NOMO-1 treated with dmso at 0.1 percent for 144 hours (cell line): ENCODE data around the gene SLC25A15.
A peak's percentile ranks its signal among the peaks of the same experiment; 100 is the strongest.
"Not testable (repeated sequence)": the region's sequence is repeated elsewhere in the genome, so short reads cannot be mapped to it uniquely, and the experiment has no call there.

Experiments
- DNase-seq: peaks from one replicate; lab custom pipeline; 2025; ENCODE audit not compliant: unreplicated experiment; lab: John Stamatoyannopoulos, UW

SLC25A15 gene

GRCh38 chr13:40780822-40781401 is 8.5 kb upstream of the SLC25A15 start:
- no peak for DNase-seq

DNA sequence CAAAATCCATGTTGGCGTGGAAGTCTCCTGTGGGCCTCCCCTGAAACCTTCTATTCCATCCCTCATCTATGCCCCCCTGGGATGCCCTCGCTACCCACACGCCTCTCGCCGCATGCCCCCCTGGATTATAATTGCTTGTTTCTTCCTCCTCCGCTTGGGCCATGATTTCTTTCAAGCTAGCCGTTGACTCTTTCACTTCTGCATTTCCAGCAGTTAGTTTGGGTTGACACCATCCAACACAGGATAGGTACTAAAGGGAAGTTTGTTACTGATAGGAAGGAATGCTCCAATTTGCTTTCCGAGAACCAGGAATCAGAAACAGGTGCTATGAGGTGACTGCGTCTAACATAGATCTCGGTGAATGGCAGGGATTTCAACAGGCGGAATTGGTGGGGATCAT is 7.7 kb upstream of the SLC25A15 start:
- peak; percentile 72 for DNase-seq

DNA sequence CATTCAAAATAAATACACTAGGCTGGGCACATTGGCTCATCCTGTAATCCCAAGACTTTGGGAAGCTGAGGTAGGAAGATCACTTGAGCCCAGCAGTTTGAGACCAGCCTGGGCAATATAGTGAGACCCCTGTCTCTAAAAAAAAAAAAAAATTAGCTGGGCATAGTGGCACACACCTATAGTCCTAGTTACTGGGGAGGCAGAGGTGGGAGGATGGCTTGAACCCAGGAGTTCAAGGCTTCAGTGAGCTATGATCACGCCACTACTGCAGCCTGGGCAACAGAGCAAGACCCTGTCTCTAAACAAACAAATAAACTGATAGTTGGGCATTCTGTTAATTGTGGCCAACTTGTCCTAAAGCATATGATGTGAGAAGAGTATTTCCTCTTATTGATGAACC is 6.4 kb upstream of the SLC25A15 start:
- DNase-seq: not testable (repeated sequence)

GRCh38 chr13:40784540-40784939 is 4.9 kb upstream of the SLC25A15 start:
- DNase-seq: no peak

- DNase-seq: no peak
These were observed 2.8 kb upstream of the SLC25A15 start for GRCh38 chr13:40786568-40786996.

GRCh38 chr13:40787062-40787461 is 2.3 kb upstream of the SLC25A15 start:
- DNase-seq: no peak

- not testable (repeated sequence) for DNase-seq
These were observed 704 bp upstream of the SLC25A15 start for GRCh38 chr13:40788540-40789274.

GRCh38 chr13:40790154-40790616 is 774 bp downstream of the SLC25A15 start:
- no peak for DNase-seq

DNA sequence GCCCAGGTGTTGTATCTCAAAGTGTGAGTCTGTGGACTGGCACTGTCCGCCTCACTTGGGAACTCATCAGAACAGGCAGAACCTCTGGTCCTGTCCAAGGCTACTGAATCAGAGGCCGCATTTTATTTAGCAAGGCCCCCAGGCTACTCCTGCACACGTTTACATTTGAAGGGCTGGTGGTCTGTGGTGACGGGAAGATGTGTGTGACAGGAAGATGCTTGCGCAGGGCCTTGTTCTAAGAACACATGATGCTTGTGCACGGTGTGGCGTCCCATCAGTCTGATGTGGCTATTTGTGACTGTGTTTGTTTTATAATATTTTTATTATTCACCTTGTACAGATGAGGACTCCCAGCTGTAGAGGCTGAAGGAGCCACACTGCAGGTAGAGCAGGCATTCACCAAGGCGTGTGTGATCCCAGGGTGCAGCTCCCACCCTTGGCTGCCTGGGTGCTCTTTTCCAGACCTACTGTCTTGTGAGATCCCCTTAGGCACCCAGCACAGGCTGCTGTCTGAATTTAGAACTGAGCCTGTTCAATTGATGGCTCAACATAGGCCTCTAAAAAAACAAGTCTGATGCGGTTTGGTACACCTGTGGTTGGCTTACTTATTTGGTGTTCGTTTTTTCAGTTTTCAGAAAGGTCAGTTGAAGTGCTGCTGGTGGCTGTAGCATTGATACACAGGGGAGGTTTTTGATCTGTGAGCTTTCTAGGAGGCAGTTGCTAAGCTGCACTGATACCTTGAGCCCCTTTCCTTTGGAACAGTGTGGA is 3.1 kb downstream of the SLC25A15 start:
- DNase-seq: no peak

GRCh38 chr13:40793339-40793738 is 3.9 kb downstream of the SLC25A15 start:
- DNase-seq: no peak

DNA sequence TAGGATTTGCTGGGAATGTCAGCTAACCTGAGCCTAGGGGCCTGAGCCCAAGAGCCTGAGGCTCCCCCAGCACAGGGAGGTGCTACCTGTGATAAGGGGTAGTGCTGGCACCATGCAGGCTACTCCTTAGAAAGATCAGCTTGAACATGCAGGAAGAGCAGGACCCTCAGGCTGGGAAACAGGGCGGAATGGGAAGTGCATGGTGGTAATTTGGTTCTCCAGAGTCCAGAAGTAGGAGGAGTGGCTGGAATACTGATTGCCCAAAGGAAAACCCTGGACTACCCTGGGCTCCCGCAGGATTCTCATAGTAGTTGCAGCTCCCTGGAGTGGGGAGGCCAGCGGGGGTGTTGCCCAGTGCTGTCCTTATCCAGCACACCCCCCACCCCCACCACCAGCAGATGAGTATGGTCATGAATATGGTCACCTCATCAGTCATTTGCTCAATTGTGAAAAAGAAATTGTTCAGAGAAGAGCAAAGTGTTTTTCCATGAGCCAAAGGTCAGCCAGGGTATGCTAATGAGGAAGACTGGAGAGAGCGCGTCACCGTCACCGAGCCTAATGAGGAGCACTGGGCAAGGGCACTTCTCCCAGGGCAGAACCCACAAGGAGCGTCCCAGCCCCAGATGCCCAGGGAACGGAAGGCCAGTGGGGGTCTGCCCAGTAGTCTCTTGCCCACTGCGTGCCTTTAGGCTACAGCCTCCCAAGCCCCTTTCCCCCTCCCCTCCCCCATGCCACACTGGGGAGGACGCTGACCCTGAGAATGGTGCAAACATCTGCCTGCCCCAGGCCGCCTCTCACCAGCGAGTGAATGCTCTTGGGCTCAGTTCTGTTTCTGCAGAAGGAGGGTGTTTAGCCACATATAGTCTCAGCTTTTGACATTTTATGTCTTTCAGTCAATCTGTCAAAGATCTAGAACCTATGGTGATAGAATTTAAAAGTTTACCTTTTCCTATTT is 5.3 kb downstream of the SLC25A15 start:
- DNase-seq: no peak

GRCh38 chr13:40796649-40797048 is 7.2 kb downstream of the SLC25A15 start:
- no peak for DNase-seq

GRCh38 chr13:40798380-40798779 is 9.0 kb downstream of the SLC25A15 start:
- DNase-seq: no peak

DNA sequence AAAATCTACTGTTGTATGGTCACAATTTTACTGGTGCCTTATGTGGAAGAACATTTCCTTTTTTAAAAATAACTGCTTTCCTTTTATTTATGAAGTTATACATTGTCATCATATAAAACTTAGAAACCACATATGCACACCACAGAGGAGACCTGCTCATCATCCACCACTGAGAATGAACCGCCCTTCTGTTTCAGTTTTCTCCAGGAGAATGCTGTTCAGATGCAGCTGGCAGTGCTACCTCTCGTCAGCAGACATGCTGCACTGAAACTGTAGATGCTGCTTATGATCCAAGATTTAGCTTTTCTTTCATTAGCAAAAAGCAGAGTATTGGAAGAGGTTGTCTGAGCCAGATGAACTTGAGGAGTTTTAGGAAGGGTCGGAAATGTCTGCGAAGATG is 10.1 kb downstream of the SLC25A15 start:
- no peak for DNase-seq

- DNase-seq: no peak
These were observed 11.1 kb downstream of the SLC25A15 start for GRCh38 chr13:40800559-40800958.

GRCh38 chr13:40801255-40802217 is 12.1 kb downstream of the SLC25A15 start:
- DNase-seq: no peak

DNA sequence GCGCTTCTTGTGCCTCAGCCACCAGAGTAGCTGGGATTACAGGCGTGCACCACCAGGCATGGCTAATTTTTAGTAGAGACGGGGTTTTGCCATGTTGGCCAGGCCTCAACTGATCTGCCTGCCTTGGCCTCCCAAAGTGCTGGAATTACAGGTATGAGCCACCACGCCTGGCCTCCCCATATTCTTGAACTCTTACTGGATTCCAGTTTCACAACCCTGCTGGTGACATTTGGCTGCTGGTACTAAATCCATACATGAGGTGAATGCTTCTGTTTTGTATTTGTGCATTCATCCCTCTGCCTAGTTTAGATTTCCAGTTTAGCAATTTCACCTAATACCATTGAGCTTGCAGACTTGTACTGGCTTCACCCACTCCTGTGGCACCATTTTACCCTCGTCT is 13.9 kb downstream of the SLC25A15 start:
- DNase-seq: no peak

GRCh38 chr13:40806241-40806640 is 16.8 kb downstream of the SLC25A15 start:
- DNase-seq: no peak

- no peak for DNase-seq
These were observed 20.1 kb downstream of the SLC25A15 start for GRCh38 chr13:40809471-40809870.

GRCh38 chr13:40812102-40812501 is 22.7 kb downstream of the SLC25A15 start:
- peak; percentile 40 for DNase-seq
